GM19240 (cell line): ENCODE measurements around the gene WWC2.
"Not testable (repeated sequence)": the region's sequence is repeated elsewhere in the genome, so short reads cannot be mapped to it uniquely, and the experiment has no call there.

ENCODE experiments used
- DNase-seq: peaks from one replicate; pipeline ENCODE4 v3.0.0; 2011; ENCODE audit warnings: low spot score; ENCODE audit not compliant: insufficient read length

Gene WWC2

DNA sequence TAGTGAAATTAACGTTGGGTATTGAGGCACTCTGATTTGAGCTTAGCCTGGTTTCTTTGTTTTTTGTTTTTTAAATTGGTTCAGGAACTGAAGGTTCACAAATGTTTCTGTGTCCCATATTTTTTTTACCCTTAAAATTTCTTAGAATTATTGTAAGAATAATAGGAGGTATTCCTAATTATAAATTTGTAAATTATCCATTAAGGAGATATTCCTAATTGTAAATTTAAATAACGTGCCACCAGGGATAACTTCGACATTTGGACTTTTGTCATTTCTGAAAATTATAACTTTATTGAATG, 1.2 kb downstream of the WWC2 start:
- DNase-seq = no peak

DNA sequence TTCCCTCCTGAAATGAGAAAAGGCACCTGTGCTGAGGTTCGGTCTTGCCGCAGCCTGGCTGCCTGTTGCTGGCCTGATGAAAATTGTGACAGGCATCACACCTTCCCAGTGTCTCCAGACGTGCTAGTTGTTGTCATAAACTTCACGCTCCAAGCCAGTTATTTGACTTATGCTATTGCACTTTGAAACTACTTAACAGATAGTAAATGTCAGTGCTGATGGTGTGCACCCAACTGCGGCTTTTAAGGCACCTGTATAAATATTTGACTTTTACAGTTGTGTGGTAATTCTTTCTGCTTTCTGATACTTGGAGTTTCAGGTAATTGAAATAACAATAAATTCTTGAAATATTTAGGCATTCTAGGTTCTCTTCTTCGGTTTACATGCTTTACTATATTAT, 1.8 kb downstream of the WWC2 start:
- no peak for DNase-seq

DNA sequence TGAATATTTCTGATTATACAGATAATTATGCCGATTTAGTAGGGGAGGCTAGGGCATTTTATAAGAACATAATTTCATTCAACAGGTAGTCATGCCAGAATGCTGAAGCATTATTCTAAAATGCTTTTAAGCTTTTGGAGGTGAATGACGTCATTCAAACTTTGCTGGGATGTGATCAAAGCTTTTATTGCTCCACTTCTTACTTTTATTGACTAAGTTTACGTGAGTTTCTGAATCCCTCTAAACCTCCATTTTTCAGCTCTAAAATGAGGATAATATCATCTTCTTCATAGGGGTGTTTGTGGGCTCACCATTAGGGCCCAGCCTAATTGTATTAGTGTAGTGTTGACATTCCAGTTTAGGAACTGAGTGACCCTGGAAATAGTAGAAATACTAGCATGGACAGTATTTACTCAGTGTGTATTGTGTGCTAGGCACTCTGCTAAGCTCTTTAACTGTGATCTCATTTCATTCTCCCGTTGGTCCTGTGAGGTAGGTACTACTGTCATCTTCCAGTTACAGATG, 3.0 kb downstream of the WWC2 start:
- DNase-seq = no peak

DNA sequence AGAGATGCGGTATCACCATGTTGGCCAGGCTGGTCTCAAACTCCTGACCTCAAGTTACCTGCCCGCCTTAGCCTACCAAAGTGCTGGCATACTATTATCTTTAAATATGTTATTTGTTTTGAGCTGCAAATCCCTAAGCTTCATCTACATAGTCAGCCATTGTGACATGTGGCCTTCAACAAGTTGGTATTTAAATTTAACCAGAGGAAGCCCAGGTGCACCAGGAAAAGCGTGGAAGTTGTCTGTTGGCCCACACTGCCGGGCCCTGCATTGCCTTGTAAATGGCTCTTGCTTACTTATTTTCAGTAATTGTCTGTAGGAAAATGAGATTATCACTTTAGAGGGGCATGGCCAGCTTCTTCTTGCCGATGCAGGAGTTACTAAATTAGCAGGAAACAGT, 6.0 kb downstream of the WWC2 start:
- no peak for DNase-seq

- DNase-seq = no peak
These were observed 7.8 kb downstream of the WWC2 start for GRCh38 chr4:183106839-183107238.

DNA sequence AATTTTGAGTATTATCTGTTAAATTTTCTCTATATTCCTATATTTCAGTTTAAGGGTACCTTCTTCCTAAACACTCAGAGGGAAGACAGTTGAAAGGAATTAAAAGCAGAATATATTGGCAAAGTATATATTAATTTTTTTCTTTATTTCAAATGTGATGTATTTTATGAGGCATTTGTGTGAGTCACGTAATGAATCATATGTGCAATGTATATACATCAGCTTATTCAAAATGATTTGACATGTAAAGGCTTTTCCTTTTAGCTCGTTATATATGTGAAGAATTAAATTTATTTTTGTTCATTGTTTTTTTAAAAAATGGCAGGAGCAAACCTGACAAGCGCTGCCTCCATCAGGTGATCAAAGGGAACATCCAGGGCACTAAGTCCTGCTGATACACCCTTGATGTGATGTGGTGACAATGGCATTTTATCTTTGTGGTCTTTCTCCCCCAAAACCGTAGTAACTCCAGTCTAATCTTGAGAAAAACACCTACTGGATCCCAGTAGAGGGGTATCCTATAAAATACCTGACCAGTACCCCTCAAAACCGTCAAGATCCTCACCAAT, 8.9 kb downstream of the WWC2 start:
- no peak for DNase-seq

DNA sequence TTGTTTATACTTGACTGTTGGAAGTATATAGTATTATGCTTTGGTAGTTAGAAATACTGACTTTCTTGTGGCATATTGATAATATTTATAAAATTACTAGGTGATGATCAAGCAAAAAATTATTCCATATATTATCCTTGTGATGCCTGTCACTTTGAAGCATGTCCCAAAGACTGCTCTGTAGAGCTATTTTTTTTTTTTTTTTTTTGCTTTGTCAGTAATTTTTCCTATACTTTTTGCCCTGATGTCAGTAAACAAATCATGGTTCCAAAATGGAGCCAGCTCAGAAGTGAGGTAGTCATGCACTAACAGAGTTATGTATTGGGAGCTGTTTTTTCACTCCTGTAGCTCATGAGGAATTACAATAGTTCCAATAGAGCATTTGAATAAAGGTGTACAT, 11.2 kb downstream of the WWC2 start:
- no peak for DNase-seq

- DNase-seq = no peak
These were observed 12.4 kb downstream of the WWC2 start for GRCh38 chr4:183111452-183111885.

GRCh38 chr4:183118141-183118540, 19.1 kb downstream of the WWC2 start:
- no peak for DNase-seq

DNA sequence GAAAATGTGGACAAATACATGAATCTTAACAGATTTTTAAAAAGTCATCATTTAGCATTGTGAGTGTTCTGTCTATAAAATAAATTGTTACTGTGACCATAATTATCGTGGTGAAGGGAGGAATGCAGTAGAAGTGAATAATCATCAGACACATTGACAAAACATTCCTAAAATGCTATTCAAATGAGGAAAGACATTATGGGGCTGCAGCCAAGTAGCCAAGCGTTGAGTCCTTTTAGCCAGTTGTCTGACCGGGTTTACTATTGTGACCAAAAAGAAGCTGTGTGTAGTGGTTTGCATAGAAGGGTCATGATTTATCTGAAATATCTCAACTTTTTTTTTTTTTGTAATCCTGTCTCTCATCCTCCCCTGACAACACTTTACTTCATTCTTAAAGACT, 19.5 kb downstream of the WWC2 start:
- no peak for DNase-seq

DNA sequence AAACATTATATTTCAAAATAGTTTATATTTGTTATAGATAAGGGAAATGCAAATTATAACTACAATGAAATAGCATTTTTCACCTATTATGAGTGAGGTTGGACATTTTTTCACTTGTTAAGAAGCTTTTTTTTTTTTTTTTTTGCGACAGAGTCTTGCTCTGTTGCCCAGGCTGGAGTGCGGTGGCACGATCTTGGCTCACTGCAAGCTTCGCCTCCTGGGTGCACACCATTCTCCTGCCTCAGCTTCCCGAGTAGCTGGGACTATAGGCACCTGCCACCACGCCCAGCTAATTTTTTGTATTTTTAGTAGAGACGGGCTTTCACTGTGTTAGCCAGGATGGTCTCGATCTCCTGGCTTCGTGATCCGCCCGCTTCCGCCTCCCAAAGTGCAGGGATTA, 22.6 kb downstream of the WWC2 start:
- DNase-seq = not testable (repeated sequence)

- DNase-seq = no peak
These were observed 25.2 kb downstream of the WWC2 start for GRCh38 chr4:183124228-183124627.

GRCh38 chr4:183124865-183125264, 25.8 kb downstream of the WWC2 start:
- no peak for DNase-seq

DNA sequence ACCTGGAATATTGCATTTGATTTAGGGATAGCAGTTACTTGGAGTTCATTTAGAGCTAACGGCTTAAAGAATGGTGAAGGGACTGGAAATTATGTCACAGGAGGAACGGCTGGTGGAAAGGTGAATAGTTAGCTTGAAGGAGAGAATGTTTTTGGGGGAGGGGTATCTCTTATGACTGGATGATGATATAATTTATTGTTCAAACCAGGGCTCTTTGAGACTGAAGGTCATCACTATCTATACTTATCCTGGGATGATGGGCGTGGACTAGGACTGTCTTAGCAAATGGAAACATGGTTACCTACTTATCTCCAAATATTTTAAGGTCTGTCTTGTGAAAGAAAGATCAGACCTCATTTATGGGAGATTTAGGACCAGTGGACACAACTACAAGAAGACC, 30.1 kb downstream of the WWC2 start:
- no peak for DNase-seq

DNA sequence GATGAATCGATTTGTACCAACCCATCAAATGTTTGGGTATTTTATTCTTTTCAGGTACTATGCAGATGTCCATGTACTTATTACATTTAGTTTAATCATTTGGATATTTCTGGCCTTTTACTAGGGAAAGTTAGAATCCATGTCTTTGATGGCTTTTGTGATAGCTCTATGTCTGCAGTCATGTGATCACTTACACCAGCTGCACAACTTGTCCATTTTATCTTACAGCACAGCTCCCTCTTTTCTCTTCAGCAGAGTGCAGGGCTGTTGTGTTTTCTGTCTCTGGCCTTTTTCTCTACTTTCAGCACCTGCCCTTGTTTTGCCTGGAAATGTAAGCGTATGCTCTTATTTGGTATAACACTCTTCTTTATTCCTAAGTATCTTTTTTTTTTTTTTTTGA, 30.6 kb downstream of the WWC2 start:
- DNase-seq = no peak

DNA sequence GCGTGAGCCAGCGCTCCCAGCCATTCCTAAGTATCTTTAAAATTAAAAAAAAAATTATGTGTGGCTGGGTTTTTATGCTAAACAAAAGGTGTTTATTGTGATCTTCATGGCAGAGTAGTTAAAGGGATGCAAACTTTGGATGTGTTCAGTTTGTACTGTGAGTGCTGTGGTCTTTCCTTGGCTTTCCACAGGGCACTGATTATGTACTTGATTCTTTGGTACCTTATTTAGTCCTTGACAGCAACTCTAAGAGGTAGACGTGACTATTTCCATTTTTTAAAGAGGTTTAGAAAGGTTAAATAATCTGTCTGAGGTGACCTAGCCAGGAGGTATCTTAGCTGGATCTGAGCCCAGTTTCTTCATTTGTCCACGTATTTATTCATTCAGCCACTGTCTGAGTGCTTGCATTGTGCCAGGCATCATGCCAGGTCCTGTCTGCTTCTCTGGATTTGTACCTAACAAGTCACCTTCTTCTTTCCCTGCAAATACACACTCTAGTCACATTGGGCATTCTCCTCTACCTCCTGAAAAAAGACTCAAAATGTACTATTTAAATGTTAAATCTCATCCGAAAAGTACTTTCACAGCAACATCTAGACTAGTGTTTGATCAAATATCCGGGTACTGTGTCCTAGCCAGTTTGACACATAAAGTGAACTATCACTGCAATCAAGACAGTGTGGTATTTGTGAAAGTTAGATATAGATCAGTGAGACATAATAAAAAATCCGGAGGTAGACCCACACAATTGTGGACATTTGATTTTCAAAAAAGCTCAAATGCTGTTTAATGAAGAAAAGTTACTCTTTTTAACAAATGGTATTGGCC, 31.5 kb downstream of the WWC2 start:
- no peak for DNase-seq

DNA sequence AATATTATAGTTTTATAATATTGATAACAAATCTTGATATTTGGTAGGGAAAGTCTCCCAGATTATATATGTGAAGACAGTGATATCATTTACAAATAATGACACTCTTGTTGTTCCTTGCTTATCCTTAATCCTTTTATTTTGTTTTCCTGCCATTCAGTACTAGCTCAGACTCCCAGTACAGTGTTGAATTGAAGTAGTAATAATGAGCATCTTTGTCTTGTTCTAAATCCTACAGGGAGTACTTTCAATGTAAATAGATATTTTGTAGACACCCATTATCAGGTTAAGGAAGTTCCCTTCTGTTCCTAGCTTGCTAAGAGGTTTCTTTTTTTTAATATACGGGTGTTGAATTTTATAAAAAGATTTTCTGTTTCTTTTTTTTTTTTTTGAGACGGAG, 33.0 kb downstream of the WWC2 start:
- DNase-seq = no peak

- DNase-seq = no peak
These were observed 33.8 kb downstream of the WWC2 start for GRCh38 chr4:183132865-183133264.

DNA sequence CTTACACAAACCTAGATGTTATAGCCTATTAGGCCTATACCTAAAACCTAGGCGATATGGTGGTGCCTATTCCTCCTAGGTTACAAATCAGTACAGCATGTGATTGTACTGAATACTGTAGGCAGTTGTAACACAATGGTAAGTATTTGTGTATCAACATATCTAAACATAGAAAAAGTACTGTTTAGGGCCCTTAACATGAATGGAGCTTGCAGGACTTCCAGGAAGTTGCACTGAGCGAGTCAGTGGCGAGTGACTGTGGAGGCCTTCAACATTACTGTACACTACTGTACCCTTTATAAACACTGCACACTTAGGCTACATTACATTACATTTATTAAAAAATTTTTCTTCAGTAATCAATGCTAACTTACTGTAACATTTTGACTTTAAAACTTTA, 37.8 kb downstream of the WWC2 start:
- no peak for DNase-seq

DNA sequence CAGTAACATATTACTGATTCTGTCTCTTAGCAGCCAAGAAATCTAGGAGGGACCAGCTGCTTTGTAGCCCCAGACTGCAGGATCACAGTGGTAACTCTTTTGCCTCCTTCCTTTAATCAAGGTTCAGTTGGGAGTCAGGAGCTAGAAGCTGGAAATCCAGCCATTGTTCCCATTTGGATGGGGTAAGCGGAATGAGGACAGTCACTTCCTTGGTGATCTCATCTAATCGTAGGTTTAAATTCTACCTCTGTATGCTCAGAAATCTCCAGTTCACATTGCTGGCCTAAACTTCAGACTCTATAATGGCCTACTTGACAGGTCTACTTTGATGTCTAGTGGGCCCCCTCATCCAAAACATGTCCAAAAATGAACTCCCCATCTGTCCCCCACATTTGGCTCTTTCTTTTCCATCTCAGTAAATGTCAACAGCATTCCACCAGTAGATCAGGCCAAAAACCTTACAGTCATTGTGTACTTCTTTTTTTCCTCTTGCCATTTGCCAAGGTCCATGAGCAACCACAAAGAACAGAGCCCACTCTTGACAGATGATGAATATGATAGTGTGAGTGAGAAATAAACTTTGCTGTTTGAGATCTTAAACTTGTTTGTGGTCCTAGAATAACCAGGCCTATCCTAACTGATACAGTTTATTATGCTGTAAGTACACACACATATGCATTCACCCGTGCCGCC, 40.1 kb downstream of the WWC2 start:
- DNase-seq = no peak

DNA sequence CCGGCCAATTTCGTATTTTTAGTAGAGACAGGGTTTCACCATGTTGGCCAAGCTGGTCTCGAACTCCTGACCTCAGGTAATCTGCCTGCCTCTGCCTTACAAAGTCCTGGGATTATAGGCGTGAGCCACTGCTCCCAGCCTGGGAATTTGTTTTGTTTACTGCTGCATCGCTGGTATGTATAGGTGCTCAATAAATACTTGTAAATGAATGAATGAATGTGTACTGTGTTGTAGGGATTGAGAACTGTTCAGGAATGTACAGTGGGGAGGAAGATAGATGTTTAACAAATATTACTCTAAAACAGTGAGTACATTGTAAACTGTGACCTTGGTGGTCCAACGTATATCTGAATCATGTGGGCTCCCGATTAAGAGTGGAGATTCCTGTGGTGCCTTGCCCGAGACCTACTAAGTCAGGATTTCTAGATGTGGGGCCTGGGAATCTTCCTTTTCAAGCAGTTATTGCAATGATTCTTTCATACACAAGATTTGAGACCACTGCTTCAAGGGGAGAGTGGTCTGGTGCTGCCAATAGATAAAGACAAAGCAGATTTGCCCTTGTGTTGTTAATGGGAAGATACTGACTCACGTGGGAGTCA, 41.0 kb downstream of the WWC2 start:
- DNase-seq = no peak

DNA sequence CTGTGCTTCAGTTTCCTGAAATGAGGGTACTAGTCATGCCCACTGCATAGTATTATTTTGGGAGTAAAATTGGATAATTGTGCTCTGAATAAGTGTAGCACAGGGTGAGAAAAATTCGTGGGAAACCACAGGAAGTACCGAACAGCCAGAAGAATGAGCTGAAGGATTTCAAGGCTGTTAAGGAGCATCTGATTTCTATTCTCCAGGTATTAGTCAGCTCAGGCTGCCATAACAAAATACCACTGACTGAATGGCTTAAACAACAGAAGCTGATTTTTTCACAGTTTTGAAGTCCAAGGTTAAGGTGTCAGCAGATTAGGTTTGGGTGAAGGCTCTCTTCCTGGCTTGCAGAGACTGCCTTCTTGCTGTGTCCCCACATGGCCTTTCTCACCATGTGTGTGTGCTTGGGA, 41.9 kb downstream of the WWC2 start:
- DNase-seq = no peak
